Measurements from ENCODE around the gene SSC5D. TPM values are rescaled to one million over a fixed set of nuclear protein-coding genes. Genes with fewer than 3 reads are reported as not detected.

SSC5D gene
- total and polyA plus RNA-seq, 10 of the 15 experiments (the other 5 are each of a cell fraction or from before 2014, with no cell fraction given): 0.03 to 0.13 (median 0.05) TPM; not detected in 4

DNA sequence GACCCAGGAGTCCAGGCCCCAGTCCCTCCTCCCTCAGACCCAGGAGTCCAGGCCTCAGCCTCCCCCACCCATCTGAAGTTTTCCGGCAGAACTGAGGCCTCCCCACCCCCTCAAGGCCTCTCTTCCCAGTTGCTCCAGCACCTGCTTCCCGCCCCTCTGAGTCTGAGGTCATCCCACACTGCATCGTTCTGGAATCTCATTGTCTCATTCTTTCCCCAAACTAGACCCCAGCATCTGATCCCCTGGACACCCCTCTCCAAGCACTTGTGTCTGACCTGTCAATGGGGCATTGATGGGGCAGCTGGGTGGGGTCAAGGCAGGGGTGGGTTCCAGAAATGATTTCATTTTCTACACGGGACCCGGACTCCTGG lies 49.5 kb downstream of the SSC5D start:
- Histone ChIP-seq H3K27me3 (replicated peaks in 1 of 2; ENCODE audit: control insufficient read depth in 2 of 2, insufficient read depth in 2 of 2, low read length in 1 of 2) (no peaks in the 10 kb centered on the region), H3K4me1 (ENCODE audit: control insufficient read depth, insufficient read depth, low read length) (no peaks in the 10 kb centered on the region), H3K79me2 (ENCODE audit: control insufficient read depth, insufficient read depth, low read length) (no peaks in the 10 kb centered on the region), H2AFZ (ENCODE audit: control insufficient read depth, low read depth, low read length) (no peak overlapping the region), H3K9me3 (replicated peaks; ENCODE audit: control insufficient read depth, insufficient read depth, low read length) (no peaks in the 10 kb centered on the region), H3K4me2 (ENCODE audit: control insufficient read depth, insufficient read depth) (no peak overlapping the region), H3K4me3 (no peak overlapping the region), H3K36me3 (ENCODE audit: control insufficient read depth in 2 of 2, insufficient read depth in 2 of 2, low read length in 1 of 2) (no peaks in the 10 kb centered on the region), H3K27ac (ENCODE audit: control insufficient read depth, insufficient read depth) (no peak overlapping the region), H4K20me1 (ENCODE audit: control insufficient read depth, insufficient read depth) (no peaks in the 10 kb centered on the region), H3K9ac (ENCODE audit: control insufficient read depth, insufficient read depth, low read length) (no peak overlapping the region)
- intact Hi-C loops (cut with micrococcal nuclease; ENCODE audit: unreplicated experiment) (no loop called here), in situ Hi-C loops (cut with MboI) (no loop called here)
- ChIA-PET POLR2A (interaction anchor here (0.5 kb wide), 1 partner anchor 486 kb away, joined by 3 read pairs; no protein-coding TSS in a partner anchor), RAD21 (ENCODE audit: unreplicated experiment) (no interaction called here), SMC1A (ENCODE audit: uncharacterized antibody, unreplicated experiment) (no interaction called here), CTCF (no interaction called here)
- FAIRE-seq (no peak), ATAC-seq (no peak), DNase-seq (ENCODE audit: low read depth, low spot score) (no peak)
- no TSS peak for BruUV-seq (replicated peaks)
- TF ChIP-seq, protein P1, sequence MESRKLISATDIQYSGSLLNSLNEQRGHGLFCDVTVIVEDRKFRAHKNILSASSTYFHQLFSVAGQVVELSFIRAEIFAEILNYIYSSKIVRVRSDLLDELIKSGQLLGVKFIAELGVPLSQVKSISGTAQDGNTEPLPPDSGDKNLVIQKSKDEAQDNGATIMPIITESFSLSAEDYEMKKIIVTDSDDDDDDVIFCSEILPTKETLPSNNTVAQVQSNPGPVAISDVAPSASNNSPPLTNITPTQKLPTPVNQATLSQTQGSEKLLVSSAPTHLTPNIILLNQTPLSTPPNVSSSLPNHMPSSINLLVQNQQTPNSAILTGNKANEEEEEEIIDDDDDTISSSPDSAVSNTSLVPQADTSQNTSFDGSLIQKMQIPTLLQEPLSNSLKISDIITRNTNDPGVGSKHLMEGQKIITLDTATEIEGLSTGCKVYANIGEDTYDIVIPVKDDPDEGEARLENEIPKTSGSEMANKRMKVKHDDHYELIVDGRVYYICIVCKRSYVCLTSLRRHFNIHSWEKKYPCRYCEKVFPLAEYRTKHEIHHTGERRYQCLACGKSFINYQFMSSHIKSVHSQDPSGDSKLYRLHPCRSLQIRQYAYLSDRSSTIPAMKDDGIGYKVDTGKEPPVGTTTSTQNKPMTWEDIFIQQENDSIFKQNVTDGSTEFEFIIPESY (IDR thresholded peaks at IDR 0.05): no peak
- no peak for TF ChIP-seq SUPT20H (IDR thresholded peaks at IDR 0.05; ENCODE audit: borderline replicate concordance, control insufficient read depth, low read depth, low read length)
- no peak for TF ChIP-seq RBBP5 (conservative IDR thresholded peaks at IDR 0.05)
- no peak for TF ChIP-seq SIX5 (IDR thresholded peaks at IDR 0.05; ENCODE audit: low read depth, low read length, severe bottlenecking)
- no peak for TF ChIP-seq MEF2A (IDR thresholded peaks at IDR 0.05; ENCODE audit: insufficient read depth, low read depth, low read length)
- no peak for TF ChIP-seq MYC (IDR thresholded peaks at IDR 0.05; ENCODE audit: insufficient read depth, insufficient read length, insufficient replicate concordance, low read length, severe bottlenecking)
- no peak for TF ChIP-seq NR2C1 (IDR thresholded peaks at IDR 0.05)
- no peak for TF ChIP-seq IRF4 (IDR thresholded peaks at IDR 0.05; ENCODE audit: low read depth, low read length)
- no peak for TF ChIP-seq ATF7 (IDR thresholded peaks at IDR 0.05; ENCODE audit: low read depth)
- TF ChIP-seq WRNIP1 (IDR thresholded peaks at IDR 0.05; ENCODE audit: borderline replicate concordance, low read depth, low read length): no peak
- TF ChIP-seq KAT2A (conservative IDR thresholded peaks at IDR 0.05; ENCODE audit: control insufficient read depth, low read depth, low read length): no peak
- TF ChIP-seq BACH1 (IDR thresholded peaks at IDR 0.05; ENCODE audit: borderline replicate concordance): no peak
- WGBS (ENCODE audit: insufficient coverage, insufficient replicate concordance, low lambda C conversion rate, missing lambda C conversion rate): 20% methylated on average over 5 of the region's 5 CpGs

Measured in GM12878 (cell line).